DMS153 treated with DMSO at 0.1 percent for 48 hours (cell line): ENCODE measurements around the gene POLN.
"Not testable (repeated sequence)": the region's sequence is repeated elsewhere in the genome, so short reads cannot be mapped to it uniquely, and the experiment has no call there.

ENCODE experiments used
- DNase-seq: peaks from one replicate; lab custom pipeline; 2025; ENCODE audit not compliant: unreplicated experiment; lab: John Stamatoyannopoulos, UW

The POLN gene

DNA sequence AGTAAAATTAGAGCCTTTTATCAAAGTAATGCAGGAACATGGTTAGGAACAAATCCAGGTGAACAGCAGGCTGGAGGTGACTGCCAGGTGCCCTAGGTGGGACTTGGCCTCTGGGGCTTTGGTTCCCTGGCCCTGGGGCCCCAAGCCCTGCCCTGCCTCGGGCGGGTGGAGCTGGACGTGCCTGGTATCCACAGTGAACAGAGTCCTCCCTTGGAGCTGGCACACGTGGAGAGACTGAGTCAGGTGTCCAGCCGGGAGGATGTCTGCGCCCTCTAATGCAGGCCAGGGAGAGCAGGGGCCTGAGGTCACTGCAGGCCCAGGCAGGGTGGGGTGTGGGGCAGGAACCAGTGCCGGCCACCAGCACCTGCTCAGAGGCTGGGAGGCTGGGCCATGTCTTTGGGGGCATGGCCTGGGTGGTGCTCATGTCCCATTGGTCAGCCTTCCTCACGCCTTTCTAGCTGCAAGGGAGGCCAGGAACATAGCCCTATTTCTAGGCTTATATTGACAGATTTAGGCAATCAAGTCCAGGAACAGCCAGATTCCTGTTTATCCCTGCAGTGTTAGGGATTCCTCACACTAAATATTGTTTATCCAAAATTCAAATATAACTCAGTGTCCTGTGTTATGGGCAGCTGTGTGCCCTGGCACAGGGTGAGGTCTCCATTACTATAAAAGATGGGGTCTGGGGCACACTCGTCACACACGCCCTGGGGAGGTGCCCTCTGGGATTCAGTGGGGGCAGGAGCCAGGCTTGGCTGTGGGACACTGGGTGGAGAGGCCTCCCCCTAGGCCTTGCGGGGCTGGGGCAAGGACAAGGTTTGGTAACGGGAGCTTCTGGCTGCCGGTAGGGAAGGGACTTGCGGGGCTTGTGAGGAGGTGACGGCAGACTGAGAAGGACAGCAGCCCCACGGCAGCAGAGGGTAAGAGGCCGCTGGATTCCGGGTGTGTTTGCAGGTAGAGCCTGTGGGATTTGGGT is 197.1 kb downstream of the POLN start:
- DNase-seq = no peak

DNA sequence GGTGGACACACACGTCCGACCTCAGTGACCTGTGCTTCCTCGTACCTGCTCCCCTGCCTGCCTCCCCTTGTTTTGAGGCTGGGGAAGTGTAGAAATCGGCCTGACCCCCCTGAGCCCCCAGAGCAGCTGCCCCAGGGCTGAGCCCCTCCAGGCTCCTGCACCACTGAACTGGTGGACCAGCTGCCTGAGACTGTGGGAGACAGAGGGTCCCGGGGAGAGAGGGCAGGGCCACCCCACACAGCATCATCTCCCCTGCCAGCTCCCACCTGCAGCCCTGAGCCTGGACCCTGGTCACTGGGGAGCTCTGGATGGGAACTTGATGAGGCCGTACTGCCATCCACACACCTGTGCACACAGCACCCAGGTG is 197.8 kb downstream of the POLN start:
- DNase-seq = no peak

DNA sequence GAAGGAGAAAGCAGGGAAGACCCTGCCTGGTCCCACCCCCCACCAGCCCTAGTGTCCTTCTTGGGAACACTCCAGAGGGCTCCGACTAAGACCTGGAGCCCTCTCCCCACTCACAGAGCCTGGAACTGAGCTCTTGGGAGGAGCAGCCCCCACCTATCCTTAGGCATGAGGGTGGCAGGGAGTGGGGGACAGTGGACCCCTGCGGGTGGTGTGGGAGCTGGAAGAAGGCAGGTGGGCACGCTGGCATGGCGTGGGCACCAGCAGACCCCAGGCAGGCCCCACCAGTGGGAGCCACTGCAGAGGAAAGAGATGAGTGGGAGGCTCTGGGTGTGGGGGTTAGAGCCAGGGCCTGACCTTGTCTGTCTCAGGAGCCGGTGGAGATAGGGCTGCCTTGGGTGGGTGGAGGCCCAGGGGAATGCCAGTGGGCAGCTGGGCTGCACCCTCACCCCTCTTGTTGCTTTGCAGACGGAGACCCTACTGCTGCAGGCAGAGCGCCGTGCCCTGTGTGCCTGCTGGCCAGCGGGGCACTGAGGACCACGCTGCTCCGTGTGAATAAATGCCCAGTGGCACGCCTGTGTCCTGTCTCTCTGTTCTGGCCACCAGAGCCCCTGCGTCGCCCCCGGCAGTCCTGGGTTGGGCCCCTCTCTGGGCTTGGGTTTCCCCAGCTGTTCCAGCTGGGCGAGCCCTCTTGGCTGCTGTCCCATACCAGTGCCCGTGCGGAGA is 198.4 kb downstream of the POLN start:
- DNase-seq = no peak

DNA sequence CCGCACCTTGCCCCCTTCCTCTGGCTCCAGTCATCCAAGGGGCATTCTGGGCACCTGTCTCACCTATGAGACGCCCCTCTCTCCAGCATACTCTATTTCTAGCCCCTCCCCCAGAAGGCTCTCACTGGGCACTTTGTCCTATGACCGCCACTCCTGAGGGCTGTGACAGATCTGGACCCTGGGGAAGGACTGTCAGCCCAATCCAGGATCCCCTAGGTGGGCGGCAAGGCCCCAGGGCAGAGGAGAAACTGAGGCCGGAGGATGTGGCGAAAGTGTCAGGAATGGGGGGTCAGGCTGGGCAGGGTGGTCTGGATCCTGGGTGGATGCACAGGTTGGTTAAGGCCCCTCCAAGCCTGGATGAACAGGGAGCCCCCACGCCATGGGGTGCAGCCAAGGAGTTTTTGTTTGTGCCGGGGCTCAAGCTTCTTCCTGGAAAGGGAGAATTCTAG is 198.9 kb downstream of the POLN start:
- no peak for DNase-seq

DNA sequence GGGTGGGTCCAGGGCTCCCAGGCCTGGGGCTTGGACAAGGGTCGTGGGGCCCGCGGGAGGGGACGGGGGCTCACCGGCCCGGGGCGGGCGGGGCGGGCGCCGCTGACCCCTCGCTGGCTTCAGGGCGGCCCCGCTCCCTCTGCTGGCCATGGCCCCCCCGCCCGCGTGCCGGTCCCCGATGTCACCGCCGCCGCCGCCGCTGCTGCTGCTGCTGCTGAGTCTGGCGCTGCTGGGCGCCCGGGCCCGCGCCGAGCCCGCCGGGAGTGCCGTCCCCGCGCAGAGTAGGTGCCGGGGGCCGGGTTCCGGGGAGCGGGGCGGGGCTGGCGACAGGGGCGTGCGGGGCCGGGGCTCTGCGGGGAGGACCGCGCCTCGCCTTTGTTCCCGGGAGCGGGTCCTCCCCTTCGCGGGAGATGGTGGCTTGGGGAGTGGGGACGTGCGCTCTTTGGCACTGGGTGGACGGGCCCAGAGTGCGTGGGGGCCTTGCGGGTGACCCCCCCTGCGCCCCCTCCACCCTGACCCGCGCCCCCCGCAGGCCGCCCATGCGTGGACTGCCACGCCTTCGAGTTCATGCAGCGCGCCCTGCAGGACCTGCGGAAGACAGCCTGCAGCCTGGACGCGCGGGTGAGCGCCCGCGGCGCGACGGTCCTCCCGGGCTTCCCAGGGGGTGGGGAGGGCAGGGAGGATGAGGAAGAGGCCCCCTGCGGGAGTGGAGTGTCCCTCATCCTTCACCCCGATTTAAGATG is 199.5 kb downstream of the POLN start:
- no peak for DNase-seq

DNA sequence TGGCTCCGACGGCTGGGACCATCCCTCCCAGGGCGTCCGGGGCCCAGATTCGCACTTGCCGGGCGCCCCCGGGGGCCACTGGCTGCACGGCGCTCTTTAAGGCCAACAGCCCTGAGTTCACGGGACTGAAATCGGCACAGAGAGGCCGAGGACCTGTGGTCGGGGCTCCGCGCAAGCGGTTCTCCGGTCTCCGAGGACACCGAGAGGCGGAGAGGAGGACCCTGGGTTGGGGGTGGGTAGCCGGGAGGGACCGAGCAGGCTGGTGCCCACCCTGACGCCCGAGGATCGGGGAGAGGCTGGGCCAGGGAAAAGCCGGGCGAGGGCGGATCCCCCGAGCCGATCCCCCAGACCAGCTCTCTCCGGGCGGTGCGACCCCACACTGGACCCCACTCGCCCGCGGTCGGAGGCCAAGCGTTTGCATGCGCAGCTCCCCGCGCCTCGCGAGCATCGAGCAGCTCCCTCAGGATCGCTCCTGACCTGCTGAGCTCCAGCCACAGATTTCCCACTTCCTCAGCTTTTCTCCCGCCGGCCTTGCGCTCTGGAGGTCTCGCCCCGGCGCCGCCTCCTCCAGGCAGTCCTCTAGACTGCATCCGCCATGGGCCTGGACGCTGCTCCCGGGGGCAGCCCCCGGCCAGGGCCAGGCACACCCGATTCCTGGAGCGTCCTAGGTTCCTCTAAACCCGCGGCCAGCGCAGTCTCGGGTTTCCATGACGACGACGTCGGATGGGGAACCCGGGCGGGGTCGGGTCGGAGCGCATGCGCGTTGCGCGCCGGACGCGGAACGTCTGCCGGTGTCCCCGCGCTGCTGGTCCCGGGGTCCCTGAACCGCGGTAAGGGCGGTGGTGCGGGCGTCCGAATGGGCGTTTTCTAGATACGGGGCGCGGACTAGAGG is 200.4 kb downstream of the POLN start:
- DNase-seq = no peak

DNA sequence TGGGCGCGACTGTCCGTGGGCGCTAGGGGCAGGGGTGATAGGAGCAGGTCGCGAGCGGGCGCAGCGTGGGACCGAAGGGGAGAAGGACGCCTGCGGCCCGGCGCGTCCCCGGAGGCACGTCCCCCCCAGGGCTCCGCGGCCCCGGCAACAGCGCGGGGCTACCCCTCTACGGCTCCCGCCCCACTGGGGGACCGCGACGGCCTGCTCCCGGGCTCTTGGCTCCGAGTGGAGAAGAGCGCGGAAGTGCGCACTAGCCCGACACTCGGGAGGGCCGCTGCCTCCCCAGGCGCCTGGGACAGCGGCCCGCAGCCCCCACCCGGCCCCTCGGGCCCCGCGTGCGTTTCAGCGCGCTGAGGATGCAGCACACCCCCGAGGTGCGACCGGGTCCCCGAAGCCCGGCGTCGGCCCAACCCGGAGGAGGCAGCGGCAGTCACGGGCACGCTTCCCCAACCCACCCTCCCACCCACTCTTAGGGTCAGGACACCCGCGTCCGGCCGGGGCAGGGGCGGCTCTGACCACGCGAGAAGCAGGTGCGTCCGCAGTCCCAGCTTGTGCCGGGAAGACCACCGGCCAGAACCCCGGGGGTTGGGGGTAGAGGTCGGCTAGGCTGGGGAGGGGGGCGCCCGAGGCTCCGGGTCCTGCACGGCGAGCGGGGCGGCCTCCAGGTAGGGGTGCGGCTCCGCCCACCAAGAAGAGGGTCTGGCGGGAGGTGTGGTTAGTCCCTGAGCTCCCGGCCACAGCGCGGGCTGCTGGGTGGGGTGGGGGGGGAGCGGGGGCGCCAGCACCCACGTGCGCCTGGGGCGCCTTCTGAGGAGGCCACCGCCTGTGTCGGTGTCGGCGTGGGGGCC is 201.3 kb downstream of the POLN start:
- DNase-seq = no peak

DNA sequence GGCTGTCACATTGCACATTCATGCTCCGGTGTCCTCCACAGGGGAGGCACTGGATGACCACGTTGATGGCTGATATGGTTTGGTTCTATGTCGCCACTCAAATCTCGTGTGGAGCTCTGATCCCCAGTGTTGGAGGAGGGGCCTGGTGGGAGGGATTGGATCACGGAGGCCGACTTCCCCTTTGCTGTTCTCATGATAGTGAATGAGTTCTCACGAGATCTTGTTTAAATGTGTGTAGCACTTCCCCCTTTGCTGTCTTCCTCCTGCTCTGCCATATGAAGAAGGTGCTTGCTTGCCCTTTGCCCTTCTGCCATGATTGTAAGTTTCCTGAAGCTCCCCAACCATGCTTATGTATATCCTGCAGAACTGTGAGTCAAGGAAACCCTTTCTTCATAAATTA is 205.1 kb downstream of the POLN start:
- no peak for DNase-seq

DNA sequence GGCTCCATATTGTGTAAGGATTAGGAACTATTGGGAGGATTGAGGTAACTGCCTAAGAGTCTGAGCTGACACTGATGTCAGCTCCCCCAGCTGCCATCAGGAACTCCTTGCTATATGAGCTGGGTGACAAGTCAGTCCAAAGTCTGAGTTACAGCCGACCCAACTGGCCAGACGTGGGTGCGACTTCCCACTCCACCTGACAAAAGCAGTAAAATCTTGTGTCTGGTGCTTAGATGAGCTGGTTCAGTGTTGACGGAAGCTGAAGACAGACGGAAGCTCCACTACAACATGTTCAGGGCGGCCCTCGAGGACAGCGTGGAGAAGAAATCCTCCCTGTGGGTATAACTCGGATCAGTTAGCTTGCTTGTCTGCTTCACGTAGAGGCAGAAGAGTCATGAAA is 205.6 kb downstream of the POLN start:
- no peak for DNase-seq

DNA sequence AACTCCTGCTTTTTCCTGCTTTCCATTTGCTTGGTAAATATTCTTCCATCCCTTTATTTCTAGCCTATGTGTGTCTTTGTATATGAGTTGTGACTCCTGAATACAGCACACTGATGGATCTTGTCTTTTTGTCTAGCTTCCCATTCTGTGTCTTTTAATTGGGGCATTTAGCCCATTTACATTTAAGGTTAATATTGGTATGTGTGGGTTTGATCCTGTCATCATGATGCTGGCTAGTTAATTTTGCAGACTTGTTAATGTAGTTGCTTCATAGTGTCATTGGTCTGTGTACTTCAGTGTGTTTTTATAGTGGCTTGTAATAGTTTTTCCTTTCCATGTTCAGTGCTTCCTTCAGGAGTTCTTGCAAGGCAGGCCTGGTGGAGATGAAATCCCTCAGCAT is 210.8 kb downstream of the POLN start:
- not testable (repeated sequence) for DNase-seq

DNA sequence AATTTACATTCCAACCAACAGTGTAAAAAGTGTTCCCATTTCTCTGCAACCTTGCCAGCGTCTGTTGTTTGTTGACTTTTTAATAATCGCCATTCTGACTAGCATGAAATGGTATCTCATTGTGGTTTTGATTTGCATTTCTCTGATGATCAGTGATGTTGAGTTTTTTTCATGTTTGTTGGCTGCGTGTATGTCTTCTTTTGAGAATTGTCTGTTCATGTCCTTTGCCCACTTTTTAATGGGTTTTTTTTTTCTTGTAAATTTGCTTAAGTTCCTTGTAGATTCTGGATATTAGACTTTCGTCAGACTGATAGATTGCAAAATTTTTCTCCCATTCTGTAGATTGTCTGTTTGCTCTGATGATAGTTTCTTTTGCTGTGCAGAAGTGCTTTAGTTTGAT is 214.8 kb downstream of the POLN start:
- DNase-seq = not testable (repeated sequence)

DNA sequence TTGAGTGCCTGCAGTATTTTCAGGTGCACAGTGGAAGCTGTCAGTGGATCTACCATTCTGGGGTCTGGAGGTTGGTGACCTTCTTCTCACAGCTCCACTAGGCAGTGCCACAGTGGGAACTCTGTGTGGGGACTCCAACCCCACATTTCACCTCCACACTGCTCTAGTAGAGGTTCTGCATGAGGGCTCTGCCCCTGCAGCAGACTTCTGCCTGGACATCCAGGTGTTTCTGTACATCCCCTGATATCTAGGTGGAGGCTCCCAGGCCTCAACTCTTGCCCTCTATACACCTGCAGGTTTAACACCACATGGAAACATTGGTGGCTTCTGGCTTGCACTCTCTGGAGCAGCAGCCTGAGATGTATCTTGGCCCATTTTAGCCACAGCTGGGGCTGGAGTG is 216.1 kb downstream of the POLN start:
- DNase-seq = no peak

DNA sequence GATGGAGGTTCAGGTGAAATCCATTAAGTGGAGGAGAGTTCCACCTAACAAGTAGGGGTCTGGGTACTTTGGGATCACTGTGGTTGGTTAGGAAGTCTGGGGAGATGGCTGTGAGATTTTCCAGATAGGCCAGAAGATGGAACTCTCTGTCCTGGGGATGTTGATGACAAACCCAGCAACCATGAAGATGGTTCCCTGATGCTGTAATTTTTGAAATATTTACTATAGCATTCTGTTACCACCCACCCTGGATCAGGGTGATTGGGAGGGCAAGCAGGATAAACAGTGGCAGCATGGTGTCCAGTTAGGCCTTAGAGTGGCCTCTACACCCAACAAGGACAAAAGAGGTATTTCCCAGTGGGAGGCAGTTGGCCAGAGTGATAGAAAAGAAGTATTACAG is 217.2 kb downstream of the POLN start:
- no peak for DNase-seq
